ENCODE data around the gene TXNDC12. TPM values are rescaled to one million over a fixed set of nuclear protein-coding genes. Genes with fewer than 3 reads are reported as not detected.

TXNDC12 gene
- total and polyA plus RNA-seq, 10 donors, result 10.3 to 49.5 (median 41.8) TPM

GRCh38 chr1:52045236-52045635, 9.8 kb downstream of the TXNDC12 start:
- intact Hi-C loops (cut with DNase I; ENCODE audit: low total_unique reads), result no loop called here
- no peak for DNase-seq
- H3K36me3 ChIP-seq, result peaks cover 0 to 42% (median 11%) of the 10 kb centered on the region in 6 donors
- no peaks in the 10 kb centered on the region for H3K4me1 ChIP-seq
- 93 to 99% (median 98%) methylated on average over 2 of the region's 2 CpGs for WGBS, 5 donors
- H3K27ac ChIP-seq, result no peak overlapping the region
- no peaks in the 10 kb centered on the region for H3K27me3 ChIP-seq (replicated peaks in 1 of 7)
- no peak overlapping the region for H3K4me3 ChIP-seq
- TF ChIP-seq POLR2AphosphoS5 (IDR thresholded peaks at IDR 0.05) (no peak), POLR2A (IDR thresholded peaks at IDR 0.05) (no peak), CTCF (IDR thresholded peaks at IDR 0.05 in 8 of 11, conservative IDR thresholded peaks at IDR 0.05 in 3 of 11) (no peak)
- H3K9me3 ChIP-seq, result no peaks in the 10 kb centered on the region

DNA sequence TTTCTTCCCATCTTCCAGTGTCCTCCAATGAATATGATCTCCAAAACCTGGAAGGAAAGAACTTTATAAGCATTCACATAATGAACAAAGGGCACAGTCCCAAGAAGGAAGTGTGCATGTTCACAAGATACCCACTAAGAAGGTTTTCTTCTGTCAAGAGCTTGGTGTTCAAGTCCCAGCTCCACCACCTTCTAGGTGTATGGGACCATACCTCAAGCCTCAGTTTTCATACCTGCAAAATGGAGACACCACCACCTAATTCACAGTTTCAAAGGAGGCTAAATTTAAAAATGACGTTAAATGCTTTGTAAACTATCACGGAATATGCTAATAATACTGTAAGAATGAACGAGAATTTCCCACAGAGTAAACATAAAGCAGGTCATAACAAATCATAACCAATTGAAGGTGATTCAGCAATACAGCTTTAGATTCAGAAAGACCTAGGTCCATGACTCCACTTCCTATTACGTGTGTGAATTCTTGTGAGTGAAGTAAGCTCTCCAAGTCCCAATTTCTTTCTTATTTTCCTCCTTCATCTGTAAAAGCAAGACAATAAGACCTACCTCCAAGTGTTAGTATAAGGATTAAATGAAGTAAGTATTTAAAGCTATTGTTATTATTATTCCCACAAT, 13.3 kb downstream of the TXNDC12 start:
- DNase-seq, result no peak
- no peaks in the 10 kb centered on the region for H3K4me1 ChIP-seq
- intact Hi-C loops (cut with DNase I; ENCODE audit: low total_unique reads), result no loop called here
- H3K9me3 ChIP-seq, result no peaks in the 10 kb centered on the region
- no peak overlapping the region for H3K27ac ChIP-seq
- H3K27me3 ChIP-seq (replicated peaks in 1 of 7), result no peaks in the 10 kb centered on the region
- H3K36me3 ChIP-seq, result peaks cover 0 to 72% (median 40%) of the 10 kb centered on the region in 6 donors
- no peak overlapping the region for H3K4me3 ChIP-seq
- no peak for TF ChIP-seq POLR2AphosphoS5 (IDR thresholded peaks at IDR 0.05)
- TF ChIP-seq POLR2A (IDR thresholded peaks at IDR 0.05), result no peak
- TF ChIP-seq CTCF (IDR thresholded peaks at IDR 0.05 in 8 of 11, conservative IDR thresholded peaks at IDR 0.05 in 3 of 11), result no peak
- WGBS, 5 donors, result 91 to 97% (median 93%) methylated on average over 4 of the region's 4 CpGs

- TF ChIP-seq CTCF (IDR thresholded peaks at IDR 0.05 in 8 of 11, conservative IDR thresholded peaks at IDR 0.05 in 3 of 11), result no peak
- TF ChIP-seq POLR2A (IDR thresholded peaks at IDR 0.05), result no peak
- TF ChIP-seq POLR2AphosphoS5 (IDR thresholded peaks at IDR 0.05), result no peak
- Histone ChIP-seq H3K9me3 (no peaks in the 10 kb centered on the region), H3K4me3 (no peak overlapping the region), H3K27me3 (replicated peaks in 1 of 7) (no peaks in the 10 kb centered on the region), H3K4me1 (peaks cover 0 to 11% (median 5%) of the 10 kb centered on the region in 6 donors), H3K36me3 (peaks cover 0 to 66% (median 40%) of the 10 kb centered on the region in 6 donors), H3K27ac (no peak overlapping the region)
- DNase-seq, result no peak
- intact Hi-C loops (cut with DNase I; ENCODE audit: low total_unique reads), result no loop called here
- WGBS, 5 donors, result 93 to 100% (median 96%) methylated on average over 1 of the region's 1 CpG
Observed at GRCh38 chr1:52037909-52038308, 17.1 kb downstream of the TXNDC12 start.

- 78 to 89% (median 83%) methylated on average over 5 of the region's 5 CpGs for WGBS, 5 donors
- Histone ChIP-seq H3K36me3 (peaks cover 0 to 66% (median 40%) of the 10 kb centered on the region in 6 donors), H3K4me3 (no peak overlapping the region), H3K27ac (no peak overlapping the region), H3K27me3 (replicated peaks in 1 of 7) (no peaks in the 10 kb centered on the region), H3K9me3 (no peaks in the 10 kb centered on the region), H3K4me1 (peaks cover 2 to 16% (median 10%) of the 10 kb centered on the region in 6 donors)
- DNase-seq, result no peak
- TF ChIP-seq POLR2A (IDR thresholded peaks at IDR 0.05) (no peak), CTCF (IDR thresholded peaks at IDR 0.05 in 8 of 11, conservative IDR thresholded peaks at IDR 0.05 in 3 of 11) (no peak), POLR2AphosphoS5 (IDR thresholded peaks at IDR 0.05) (no peak)
- intact Hi-C loops (cut with DNase I; ENCODE audit: low total_unique reads), result no loop called here
Observed at GRCh38 chr1:52037402-52037814, 17.6 kb downstream of the TXNDC12 start.

Measured in spleen (tissue), 11 donors.